ENCODE measurements around the gene ZNF670. TPM values are rescaled to one million over a fixed set of nuclear protein-coding genes. Genes with fewer than 3 reads are reported as not detected.

Gene ZNF670
- total and polyA plus RNA-seq, 2 donors (not counting 1 experiment from before 2014, with no cell fraction given) = 0.86 to 4.6 TPM

- no peak overlapping the region for H3K4me3 Mint-ChIP-seq
- H3K79me2 ChIP-seq (ENCODE audit: control insufficient read depth, insufficient read depth, low read length) = peaks cover 68% of the 10 kb centered on the region
- H3K27ac ChIP-seq (ENCODE audit: low read length in 2 of 2) = no peak overlapping the region
- H2AFZ ChIP-seq (ENCODE audit: insufficient read depth, low read depth, low read length, poor library complexity, severe bottlenecking) = no peak overlapping the region
- H3K4me2 ChIP-seq (replicated peaks; ENCODE audit: low read depth, low read length, poor library complexity, severe bottlenecking) = no peak overlapping the region
- DNase-seq (no peak), ATAC-seq (ENCODE audit: low read depth) (no peak)
- H3K4me1 Mint-ChIP-seq = peaks cover 14% of the 10 kb centered on the region
- H4K20me1 ChIP-seq (ENCODE audit: control insufficient read depth, insufficient read depth, low read length, poor library complexity, severe bottlenecking) = peaks cover 7% of the 10 kb centered on the region
- no peak overlapping the region for H3K27ac Mint-ChIP-seq
- no CpG with 5 or more reads among the region's 4 CpGs for WGBS (ENCODE audit: insufficient coverage)
- H3K9me3 ChIP-seq (ENCODE audit: control extremely low read depth in 1 of 3, control insufficient read depth in 2 of 3, insufficient read depth in 1 of 3, low read length in 2 of 3) = peaks cover 17 to 38% (median 29%) of the 10 kb centered on the region in 3 donors
- no peaks in the 10 kb centered on the region for H3K27me3 ChIP-seq (replicated peaks in 1 of 4; ENCODE audit: control extremely low read depth in 1 of 4, control insufficient read depth in 3 of 4, insufficient read depth in 4 of 4, low read length in 3 of 4)
- ChIA-PET CTCF (no interaction called here), POLR2A (no interaction called here)
- no peaks in the 10 kb centered on the region for H3K27me3 Mint-ChIP-seq
- H3K4me3 ChIP-seq (ENCODE audit: control extremely low read depth in 1 of 5, extremely low read depth in 1 of 5, insufficient read depth in 1 of 5, low read depth in 2 of 5, low read length in 4 of 5) = no peak overlapping the region
- TF ChIP-seq CTCF (IDR thresholded peaks at IDR 0.05) = no peak
- TF ChIP-seq EZH2 (IDR thresholded peaks at IDR 0.05; ENCODE audit: borderline replicate concordance, insufficient read depth, low read depth, low read length, poor library complexity, severe bottlenecking) = no peak
- no peak overlapping the region for H3K9ac ChIP-seq (ENCODE audit: low read length)
- H3K9me3 Mint-ChIP-seq (ENCODE audit: insufficient read depth) = peaks cover 24% of the 10 kb centered on the region
- no peaks in the 10 kb centered on the region for H3K36me3 ChIP-seq (replicated peaks in 1 of 2; ENCODE audit: control extremely low read depth in 1 of 2, control insufficient read depth in 1 of 2, extremely low read depth in 1 of 2, insufficient read depth in 2 of 2, low read length in 1 of 2)
- intact Hi-C loops (cut with micrococcal nuclease) = no loop called here
- H3K4me1 ChIP-seq (ENCODE audit: control insufficient read depth in 2 of 2, insufficient read depth in 2 of 2, low read length in 2 of 2) = peaks cover 0 to 3% of the 10 kb centered on the region in 2 donors
These were observed 17.8 kb downstream of the ZNF670 start for GRCh38 chr1:247060771-247061170.

GRCh38 chr1:247056071-247056470 lies 22.5 kb downstream of the ZNF670 start:
- no peaks in the 10 kb centered on the region for H4K20me1 ChIP-seq (ENCODE audit: control insufficient read depth, insufficient read depth, low read length, poor library complexity, severe bottlenecking)
- H3K9ac ChIP-seq (ENCODE audit: low read length) = no peak overlapping the region
- WGBS (ENCODE audit: insufficient coverage) = no CpG with 5 or more reads among the region's 2 CpGs
- Mint-ChIP-seq H3K4me1 (peaks cover 2% of the 10 kb centered on the region), H3K27ac (no peak overlapping the region), H3K27me3 (no peaks in the 10 kb centered on the region), H3K4me3 (no peak overlapping the region), H3K9me3 (ENCODE audit: insufficient read depth) (peaks cover 29% of the 10 kb centered on the region)
- no peak overlapping the region for H3K27ac ChIP-seq (ENCODE audit: low read length in 2 of 2)
- H3K4me3 ChIP-seq (ENCODE audit: control extremely low read depth in 1 of 5, extremely low read depth in 1 of 5, insufficient read depth in 1 of 5, low read depth in 2 of 5, low read length in 4 of 5) = no peak overlapping the region
- H3K4me1 ChIP-seq (ENCODE audit: control insufficient read depth in 2 of 2, insufficient read depth in 2 of 2, low read length in 2 of 2) = no peaks in the 10 kb centered on the region
- POLR2A ChIA-PET = no interaction called here
- no peaks in the 10 kb centered on the region for H3K27me3 ChIP-seq (replicated peaks in 1 of 4; ENCODE audit: control extremely low read depth in 1 of 4, control insufficient read depth in 3 of 4, insufficient read depth in 4 of 4, low read length in 3 of 4)
- H3K4me2 ChIP-seq (replicated peaks; ENCODE audit: low read depth, low read length, poor library complexity, severe bottlenecking) = no peak overlapping the region
- CTCF ChIA-PET = no interaction called here
- TF ChIP-seq EZH2 (IDR thresholded peaks at IDR 0.05; ENCODE audit: borderline replicate concordance, insufficient read depth, low read depth, low read length, poor library complexity, severe bottlenecking) (no peak), CTCF (IDR thresholded peaks at IDR 0.05) (no peak)
- peaks cover 0 to 2% of the 10 kb centered on the region in 2 experiments for H3K36me3 ChIP-seq (replicated peaks in 1 of 2; ENCODE audit: control extremely low read depth in 1 of 2, control insufficient read depth in 1 of 2, extremely low read depth in 1 of 2, insufficient read depth in 2 of 2, low read length in 1 of 2)
- no peak for ATAC-seq (ENCODE audit: low read depth)
- H2AFZ ChIP-seq (ENCODE audit: insufficient read depth, low read depth, low read length, poor library complexity, severe bottlenecking) = no peak overlapping the region
- peaks cover 59% of the 10 kb centered on the region for H3K79me2 ChIP-seq (ENCODE audit: control insufficient read depth, insufficient read depth, low read length)
- intact Hi-C loops (cut with micrococcal nuclease) = no loop called here
- no peak for DNase-seq
- peaks cover 13 to 61% (median 46%) of the 10 kb centered on the region in 3 donors for H3K9me3 ChIP-seq (ENCODE audit: control extremely low read depth in 1 of 3, control insufficient read depth in 2 of 3, insufficient read depth in 1 of 3, low read length in 2 of 3)
